CD4-positive, CD25-positive, alpha-beta regulatory T cell (primary cell): ENCODE measurements around the gene POLQ. TPM values are rescaled to one million over a fixed set of nuclear protein-coding genes. Genes with fewer than 3 reads are reported as not detected.
A peak's percentile ranks its signal among the peaks of the same experiment; 100 is the strongest.

Experiments used
- ATAC-seq, 2 donors: fragments of 150-1000 bp; cut with Tn5 transposase; one replicate each; pipeline ENCODE4 v1.10.0; 2021; ENCODE audit warnings: low read depth in 2 of 2, moderate number of reproducible peaks in 2 of 2, moderate library complexity in 1 of 2
- DNase-seq, 3 donors: peaks; one replicate each; pipeline versions ENCODE4 v3.0.0 to v3.0.0-alpha.2; 2012 to 2022; ENCODE audit warnings: mixed read lengths in 1 of 3
- H3K27ac ChIP-seq: one replicate; pipeline ENCODE4 v1.7.0; 2013; ENCODE audit warnings: mild to moderate bottlenecking, low read length; ENCODE audit not compliant: insufficient read depth, poor library complexity, severe bottlenecking
- H3K27me3 ChIP-seq: one replicate; pipeline ENCODE4 v1.7.0; 2013; ENCODE audit warnings: low read length; ENCODE audit not compliant: control insufficient read depth, insufficient read depth
- H3K36me3 ChIP-seq: one replicate; pipeline ENCODE4 v1.7.0; 2013; ENCODE audit warnings: mild to moderate bottlenecking, low read length, moderate library complexity; ENCODE audit not compliant: control insufficient read depth, insufficient read depth
- H3K4me1 ChIP-seq: 2 replicates; pipeline ENCODE4 v1.7.0; 2013; ENCODE audit warnings: mild to moderate bottlenecking, low read length; ENCODE audit not compliant: insufficient read depth, control insufficient read depth, poor library complexity, severe bottlenecking
- H3K4me3 ChIP-seq: one replicate; pipeline ENCODE4 v1.7.0; 2013; ENCODE audit warnings: low read depth, mild to moderate bottlenecking, low read length, moderate library complexity
- H3K9me3 ChIP-seq, 2 experiments: 1 replicate in 1 of 2; 2 replicates in 1 of 2; pipeline ENCODE4 v1.7.0; 2013; ENCODE audit warnings: low read length in 2 of 2, mild to moderate bottlenecking in 1 of 2, moderate library complexity in 1 of 2; ENCODE audit not compliant: control insufficient read depth in 2 of 2
- H3K27ac Mint-ChIP-seq, 3 donors: one replicate each; pipeline ENCODE4 v1.8.0; 2020 to 2022; ENCODE audit warnings: mild to moderate bottlenecking in 3 of 3, mixed read lengths in 3 of 3, moderate library complexity in 2 of 3
- H3K27me3 Mint-ChIP-seq: one replicate; pipeline ENCODE4 v1.8.0; 2022; ENCODE audit warnings: mild to moderate bottlenecking, mixed read lengths
- H3K36me3 Mint-ChIP-seq: one replicate; pipeline ENCODE4 v1.8.0; 2020; ENCODE audit warnings: mixed read lengths
- H3K4me1 Mint-ChIP-seq, 4 donors: one replicate each; pipeline ENCODE4 v1.8.0; 2020 to 2022; ENCODE audit warnings: mixed read lengths in 4 of 4, mild to moderate bottlenecking in 1 of 4
- H3K4me3 Mint-ChIP-seq, 4 donors: one replicate each; pipeline ENCODE4 v1.8.0; 2020 to 2022; ENCODE audit warnings: mild to moderate bottlenecking in 4 of 4, mixed read lengths in 4 of 4, moderate library complexity in 3 of 4
- H3K9me3 Mint-ChIP-seq, 7 donors: one replicate each; pipeline ENCODE4 v1.8.0; 2020 to 2022; ENCODE audit warnings: mixed read lengths in 7 of 7, mild to moderate bottlenecking in 3 of 7, moderate library complexity in 2 of 7
- polyA plus RNA-seq, 4 donors: library from polyadenylated mRNA; unstranded; fragments of 300-500 nt; fragmentation: Illumina TruSeq; gene quantifications; one replicate each; pipeline ENCODE4 v1.2.3, GENCODE V29; 2021
- total RNA-seq: library from RNA; stranded (reverse); gene quantifications from one replicate; pipeline ENCODE4 v1.2.3, GENCODE V29; 2022

The POLQ gene
- total and polyA plus RNA-seq, 5 donors from 2014 or later: 0.10 to 0.72 (median 0.36) TPM

- peaks cover 2% of the 10 kb centered on the region for H3K27me3 ChIP-seq
- Mint-ChIP-seq H3K27ac (no peak within 1 kb of the TSS), H3K4me1 (no peaks in the 10 kb centered on the region), H3K4me3 (no peak within 1 kb of the TSS), H3K27me3 (peaks cover 20% of the 10 kb centered on the region), H3K9me3 (no peaks in the 10 kb centered on the region), H3K36me3 (no peaks in the 10 kb centered on the region)
- H3K4me3 ChIP-seq: no peak within 1 kb of the TSS
- H3K27ac ChIP-seq: no peak within 1 kb of the TSS
- DNase-seq: no peak
- ATAC-seq: no peak
- H3K9me3 ChIP-seq: no peaks in the 10 kb centered on the region
- H3K36me3 ChIP-seq: no peaks in the 10 kb centered on the region
- no peaks in the 10 kb centered on the region for H3K4me1 ChIP-seq
Measured at GRCh38 chr3:121567649-121568048, 21.9 kb upstream of the POLQ start, which contains the start of gene ARGFX. Gene ARGFX, plus strand, starts transcription at chr3:121567949. Its CDS starts 2,765 bp downstream, at chr3:121570714.

GRCh38 chr3:121566773-121567172 lies 21.0 kb upstream of the POLQ start:
- Mint-ChIP-seq H3K27ac (no peak overlapping the region), H3K4me1 (no peaks in the 10 kb centered on the region), H3K27me3 (peaks cover 17% of the 10 kb centered on the region), H3K4me3 (no peak overlapping the region), H3K36me3 (no peaks in the 10 kb centered on the region), H3K9me3 (no peaks in the 10 kb centered on the region)
- H3K4me3 ChIP-seq: no peak overlapping the region
- peaks cover 2% of the 10 kb centered on the region for H3K27me3 ChIP-seq
- no peaks in the 10 kb centered on the region for H3K4me1 ChIP-seq
- H3K27ac ChIP-seq: no peak overlapping the region
- no peaks in the 10 kb centered on the region for H3K36me3 ChIP-seq
- no peak for ATAC-seq
- DNase-seq: no peak
- H3K9me3 ChIP-seq: no peaks in the 10 kb centered on the region

GRCh38 chr3:121562148-121562547 lies 16.4 kb upstream of the POLQ start:
- Histone ChIP-seq H3K9me3 (no peaks in the 10 kb centered on the region), H3K27me3 (no peaks in the 10 kb centered on the region), H3K36me3 (no peaks in the 10 kb centered on the region), H3K4me3 (no peak overlapping the region), H3K4me1 (no peaks in the 10 kb centered on the region), H3K27ac (no peak overlapping the region)
- Mint-ChIP-seq H3K27ac (no peak overlapping the region), H3K4me1 (no peaks in the 10 kb centered on the region), H3K27me3 (peaks cover 9% of the 10 kb centered on the region), H3K4me3 (no peak overlapping the region), H3K9me3 (peaks cover 0 to 1% (median 0%) of the 10 kb centered on the region in 7 donors), H3K36me3 (no peaks in the 10 kb centered on the region)
- ATAC-seq (no peak), DNase-seq (no peak)

GRCh38 chr3:121557426-121557934 lies 11.7 kb upstream of the POLQ start:
- H3K36me3 ChIP-seq: no peaks in the 10 kb centered on the region
- H3K9me3 Mint-ChIP-seq: peaks cover 0 to 3% (median 0%) of the 10 kb centered on the region in 7 donors
- peaks cover 9% of the 10 kb centered on the region for H3K27me3 Mint-ChIP-seq
- ATAC-seq: no peak
- H3K36me3 Mint-ChIP-seq: no peaks in the 10 kb centered on the region
- no peaks in the 10 kb centered on the region for H3K9me3 ChIP-seq
- no peaks in the 10 kb centered on the region for H3K27me3 ChIP-seq
- DNase-seq: no peak
- no peaks in the 10 kb centered on the region for H3K4me1 ChIP-seq
- no peak overlapping the region for H3K27ac Mint-ChIP-seq
- no peak overlapping the region for H3K4me3 Mint-ChIP-seq
- no peak overlapping the region for H3K27ac ChIP-seq
- no peaks in the 10 kb centered on the region for H3K4me1 Mint-ChIP-seq
- H3K4me3 ChIP-seq: no peak overlapping the region

DNA sequence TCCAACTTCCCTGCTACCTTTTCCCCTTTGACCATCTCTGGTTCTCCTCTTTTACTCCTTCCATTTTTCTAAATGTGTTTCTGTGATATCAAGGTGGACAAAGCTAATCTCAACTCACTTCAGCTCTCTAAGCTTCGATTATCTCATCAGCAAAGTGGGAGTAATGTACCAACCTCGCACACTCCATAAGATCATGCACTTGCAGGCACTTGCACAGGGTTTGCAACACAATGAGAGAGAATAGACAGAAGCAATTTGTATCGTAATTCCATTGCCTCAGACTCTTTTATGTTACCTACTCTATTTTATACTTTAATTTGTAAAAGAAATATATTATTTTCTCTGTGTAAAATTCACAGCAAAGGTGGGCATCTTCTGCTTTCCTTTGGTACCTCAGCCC lies 7.0 kb upstream of the POLQ start:
- no peaks in the 10 kb centered on the region for H3K36me3 ChIP-seq
- Mint-ChIP-seq H3K36me3 (no peaks in the 10 kb centered on the region), H3K4me1 (no peaks in the 10 kb centered on the region), H3K9me3 (peaks cover 0 to 2% (median 0%) of the 10 kb centered on the region in 7 donors), H3K4me3 (no peak overlapping the region), H3K27ac (no peak overlapping the region), H3K27me3 (peaks cover 9% of the 10 kb centered on the region)
- H3K9me3 ChIP-seq: no peaks in the 10 kb centered on the region
- H3K27me3 ChIP-seq: no peaks in the 10 kb centered on the region
- H3K4me1 ChIP-seq: no peaks in the 10 kb centered on the region
- no peak overlapping the region for H3K27ac ChIP-seq
- DNase-seq (no peak), ATAC-seq (no peak)
- H3K4me3 ChIP-seq: no peak overlapping the region

- ATAC-seq (no peak), DNase-seq (no peak)
- no peak overlapping the region for H3K4me3 Mint-ChIP-seq
- no peaks in the 10 kb centered on the region for H3K9me3 ChIP-seq
- no peaks in the 10 kb centered on the region for H3K36me3 ChIP-seq
- no peak overlapping the region for H3K27ac ChIP-seq
- H3K4me1 ChIP-seq: no peaks in the 10 kb centered on the region
- H3K27me3 ChIP-seq: no peaks in the 10 kb centered on the region
- no peak overlapping the region for H3K4me3 ChIP-seq
- H3K27me3 Mint-ChIP-seq: peaks cover 9% of the 10 kb centered on the region
- H3K27ac Mint-ChIP-seq: no peak overlapping the region
- H3K9me3 Mint-ChIP-seq: peaks cover 0 to 2% (median 0%) of the 10 kb centered on the region in 7 donors
- no peaks in the 10 kb centered on the region for H3K4me1 Mint-ChIP-seq
- H3K36me3 Mint-ChIP-seq: no peaks in the 10 kb centered on the region
Measured at GRCh38 chr3:121552379-121552778, 6.6 kb upstream of the POLQ start.

DNA sequence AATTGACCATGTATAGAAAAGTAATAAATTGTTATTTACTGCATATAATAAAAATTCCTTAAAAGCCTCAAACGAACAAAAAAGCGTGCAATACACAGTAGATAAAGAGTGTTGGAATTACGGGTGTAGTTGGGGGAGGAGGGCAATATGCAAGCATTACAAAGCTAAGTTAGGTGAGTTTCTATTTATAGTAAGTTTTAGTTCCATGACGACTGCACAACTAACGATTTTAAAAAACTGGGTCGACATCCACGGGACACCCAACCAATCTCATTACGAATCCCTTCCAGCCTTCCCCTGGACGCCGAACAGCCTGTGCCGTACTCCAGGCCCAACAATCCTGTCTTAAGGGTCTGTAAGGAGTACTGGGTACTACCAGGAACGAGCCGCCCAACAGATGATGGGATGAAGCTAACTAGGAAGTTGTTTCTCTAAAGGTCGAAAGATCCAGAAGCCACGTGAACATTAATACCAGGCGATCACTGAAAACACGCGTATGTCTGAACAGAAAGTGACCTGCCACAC lies 677 bp downstream of the POLQ start:
- ATAC-seq (no peak), DNase-seq (no peak)
- Mint-ChIP-seq H3K27ac (peak overlapping the region in 1 of 3 donors; percentile 91), H3K4me1 (peaks cover 8 to 19% (median 10%) of the 10 kb centered on the region in 4 donors), H3K36me3 (no peaks in the 10 kb centered on the region), H3K9me3 (no peaks in the 10 kb centered on the region), H3K4me3 (peak overlapping the region; percentile 88 to 97 (median 90)), H3K27me3 (peaks cover 5% of the 10 kb centered on the region)
- no peaks in the 10 kb centered on the region for H3K27me3 ChIP-seq
- H3K4me3 ChIP-seq: peak overlapping the region; percentile 100
- H3K9me3 ChIP-seq: no peaks in the 10 kb centered on the region
- peaks cover 13% of the 10 kb centered on the region for H3K4me1 ChIP-seq
- H3K27ac ChIP-seq: peak overlapping the region; percentile 38
- H3K36me3 ChIP-seq: no peaks in the 10 kb centered on the region

DNA sequence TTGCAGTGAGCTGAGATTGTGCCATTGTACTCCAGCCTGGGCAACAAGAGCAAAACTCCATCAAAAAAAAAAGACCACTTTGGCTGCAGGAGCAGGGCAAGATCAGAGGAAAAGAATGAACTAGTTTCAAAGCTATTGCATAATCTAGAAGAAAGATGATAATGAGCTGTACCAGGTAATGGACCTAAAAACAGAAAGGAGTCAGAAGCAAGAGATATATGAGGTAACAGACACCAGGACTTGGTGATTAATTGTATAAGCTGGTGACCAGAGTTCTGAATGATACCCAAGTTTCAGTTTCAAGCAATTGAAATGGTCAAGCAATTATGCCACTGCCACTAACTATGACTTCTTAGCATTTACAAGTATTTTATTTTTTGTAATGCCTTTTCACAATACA lies 2.9 kb downstream of the POLQ start:
- Mint-ChIP-seq H3K9me3 (no peaks in the 10 kb centered on the region), H3K4me3 (peak overlapping the region in 1 of 4 donors; percentile 56), H3K4me1 (peaks cover 8 to 19% (median 10%) of the 10 kb centered on the region in 4 donors), H3K27me3 (peaks cover 5% of the 10 kb centered on the region), H3K27ac (no peak overlapping the region), H3K36me3 (no peaks in the 10 kb centered on the region)
- no peak for ATAC-seq
- Histone ChIP-seq H3K4me3 (no peak overlapping the region), H3K4me1 (peaks cover 13% of the 10 kb centered on the region), H3K36me3 (no peaks in the 10 kb centered on the region), H3K27me3 (no peaks in the 10 kb centered on the region), H3K9me3 (no peaks in the 10 kb centered on the region), H3K27ac (no peak overlapping the region)
- no peak for DNase-seq
